AG10803 (cell line): ENCODE measurements around the gene LMF2.
"Not testable (repeated sequence)": the region's sequence is repeated elsewhere in the genome, so short reads cannot be mapped to it uniquely, and the experiment has no call there.

Experiments
- DNase-seq: peaks from one replicate; pipeline ENCODE4 v3.0.0; 2010; ENCODE audit warnings: low read depth
- H3K4me3 ChIP-seq: 2 replicates; pipeline ENCODE4 v1.5.1; 2011; ENCODE audit warnings: mild to moderate bottlenecking, low read length, control low read depth
- TF ChIP-seq, protein P1 (sequence below): conservative IDR thresholded peaks from 2 replicates; pipeline ENCODE4 v1.5.1; 2011; ENCODE audit warnings: mild to moderate bottlenecking, low read length, control low read depth, inconsistent platforms

Gene LMF2

GRCh38 chr22:50521710-50522109 lies 14.2 kb upstream of the LMF2 start:
- TF ChIP-seq, protein P1, sequence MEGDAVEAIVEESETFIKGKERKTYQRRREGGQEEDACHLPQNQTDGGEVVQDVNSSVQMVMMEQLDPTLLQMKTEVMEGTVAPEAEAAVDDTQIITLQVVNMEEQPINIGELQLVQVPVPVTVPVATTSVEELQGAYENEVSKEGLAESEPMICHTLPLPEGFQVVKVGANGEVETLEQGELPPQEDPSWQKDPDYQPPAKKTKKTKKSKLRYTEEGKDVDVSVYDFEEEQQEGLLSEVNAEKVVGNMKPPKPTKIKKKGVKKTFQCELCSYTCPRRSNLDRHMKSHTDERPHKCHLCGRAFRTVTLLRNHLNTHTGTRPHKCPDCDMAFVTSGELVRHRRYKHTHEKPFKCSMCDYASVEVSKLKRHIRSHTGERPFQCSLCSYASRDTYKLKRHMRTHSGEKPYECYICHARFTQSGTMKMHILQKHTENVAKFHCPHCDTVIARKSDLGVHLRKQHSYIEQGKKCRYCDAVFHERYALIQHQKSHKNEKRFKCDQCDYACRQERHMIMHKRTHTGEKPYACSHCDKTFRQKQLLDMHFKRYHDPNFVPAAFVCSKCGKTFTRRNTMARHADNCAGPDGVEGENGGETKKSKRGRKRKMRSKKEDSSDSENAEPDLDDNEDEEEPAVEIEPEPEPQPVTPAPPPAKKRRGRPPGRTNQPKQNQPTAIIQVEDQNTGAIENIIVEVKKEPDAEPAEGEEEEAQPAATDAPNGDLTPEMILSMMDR, result no peak
- DNase-seq, result no peak
- no peak overlapping the region for H3K4me3 ChIP-seq

DNA sequence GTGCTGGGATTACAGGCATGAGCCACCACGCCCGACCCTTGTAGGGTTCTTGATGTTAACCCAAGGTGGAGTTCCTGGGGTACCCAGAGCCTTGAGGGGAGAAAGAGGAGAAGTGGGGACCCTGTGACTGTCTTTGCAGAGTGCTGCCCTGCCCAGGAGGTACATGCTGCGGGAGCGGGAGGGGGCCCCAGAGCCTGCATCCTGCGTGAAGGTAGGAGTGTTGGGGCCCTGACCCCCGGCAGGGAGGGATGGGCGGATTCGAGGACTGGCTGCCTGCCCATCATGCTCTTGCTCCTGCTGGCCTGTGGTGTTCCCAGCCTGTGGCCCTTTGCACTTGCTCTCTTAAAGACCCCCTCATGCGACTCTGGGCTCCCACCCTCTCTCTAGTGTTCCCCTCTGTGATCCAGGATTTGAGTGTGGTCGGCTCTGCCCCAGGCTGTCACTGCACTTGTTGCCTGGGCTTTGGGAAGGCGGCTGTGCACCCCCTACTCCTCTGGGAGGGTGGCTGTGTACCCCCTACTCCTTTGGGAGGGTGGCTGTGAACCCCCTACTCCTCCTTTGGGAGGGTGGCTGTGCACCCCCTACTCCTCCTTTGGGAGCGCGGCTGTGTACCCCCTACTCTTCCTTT lies 13.4 kb upstream of the LMF2 start:
- TF ChIP-seq, protein P1, result no peak
- no peak for DNase-seq
- no peak overlapping the region for H3K4me3 ChIP-seq

DNA sequence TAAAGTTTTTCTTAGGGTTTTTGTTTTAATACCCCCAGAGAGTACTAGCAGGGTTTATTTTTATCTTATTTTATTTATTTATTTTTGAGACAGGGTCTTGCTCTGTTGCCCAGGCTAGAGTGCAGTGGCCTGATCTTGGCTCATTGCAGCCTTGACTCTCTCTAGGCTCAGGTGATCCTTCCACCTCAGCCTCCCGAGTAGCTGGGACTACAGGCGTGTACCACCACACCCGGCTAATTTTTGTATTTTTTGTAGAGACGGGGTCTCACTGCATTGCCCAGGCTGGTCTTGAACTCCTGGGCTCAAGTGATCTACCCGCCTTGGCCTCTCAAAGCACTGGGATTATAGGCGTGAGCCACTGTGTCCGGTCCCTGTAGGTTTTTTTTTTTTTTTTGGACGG lies 12.7 kb upstream of the LMF2 start:
- H3K4me3 ChIP-seq, DNase-seq: not testable (repeated sequence)

- no peak for DNase-seq
- H3K4me3 ChIP-seq, result no peak overlapping the region
- TF ChIP-seq, protein P1, result no peak
Observed at GRCh38 chr22:50519151-50519550, 11.6 kb upstream of the LMF2 start.

DNA sequence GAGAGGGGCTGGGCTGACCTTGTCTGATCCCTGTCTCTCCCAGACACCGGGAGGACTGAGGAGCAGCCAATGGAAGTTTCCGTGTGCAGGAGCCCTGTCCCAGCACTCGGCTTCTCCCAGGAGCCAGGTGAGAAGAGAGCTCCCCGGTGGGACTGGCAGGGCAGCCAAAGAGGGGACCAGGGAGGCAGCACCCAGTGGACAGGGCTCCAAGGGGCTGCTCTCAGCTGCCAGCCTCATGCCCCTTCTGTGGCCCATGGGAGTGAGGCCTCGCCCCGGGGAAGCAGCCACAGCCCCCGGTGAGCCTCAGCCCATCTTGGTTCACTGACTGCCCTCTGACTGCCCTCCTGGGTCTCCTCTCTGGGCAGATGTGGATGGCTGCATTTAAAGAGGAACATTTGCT lies 11.1 kb upstream of the LMF2 start:
- no peak for DNase-seq
- no peak overlapping the region for H3K4me3 ChIP-seq
- TF ChIP-seq, protein P1, result no peak

DNA sequence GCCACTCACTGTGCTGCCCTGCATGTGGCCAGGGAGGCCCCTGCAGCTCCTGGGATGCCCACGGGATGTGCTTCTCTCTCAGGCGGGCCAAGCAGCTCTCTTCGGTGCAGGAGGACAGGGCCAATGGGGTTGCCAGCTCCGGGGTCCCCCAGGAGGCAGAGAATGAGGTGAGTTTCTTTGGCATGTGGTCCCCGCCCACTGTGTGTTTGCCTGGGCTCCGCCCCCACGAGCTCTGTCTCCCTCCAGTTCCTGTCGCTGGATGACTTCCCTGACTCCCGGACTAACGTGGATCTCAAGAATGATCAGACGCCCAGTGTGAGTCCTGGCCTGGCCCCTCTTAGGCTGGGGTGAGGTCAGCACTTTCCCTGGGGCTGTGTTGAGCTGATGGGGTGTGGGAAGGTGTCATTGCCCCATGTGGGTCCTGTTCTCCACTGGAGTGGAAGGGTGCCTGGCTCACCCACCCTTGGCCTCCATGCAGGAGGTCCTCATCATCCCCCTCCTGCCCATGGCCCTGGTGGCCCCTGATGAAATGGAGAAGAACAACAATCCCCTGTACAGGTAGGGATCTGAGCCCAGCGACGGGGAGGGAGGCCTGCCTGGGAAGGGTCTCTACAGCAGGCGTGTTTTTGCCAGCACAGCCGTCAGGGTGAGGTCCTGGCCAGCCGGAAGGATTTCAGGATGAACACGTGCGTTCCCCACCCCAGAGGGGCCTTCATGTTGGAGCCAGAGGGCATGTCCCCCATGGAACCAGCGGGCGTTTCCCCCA lies 10.2 kb upstream of the LMF2 start:
- no peak for DNase-seq
- TF ChIP-seq, protein P1, result no peak
- no peak overlapping the region for H3K4me3 ChIP-seq

- DNase-seq, result no peak
Observed at GRCh38 chr22:50516891-50517290, 9.4 kb upstream of the LMF2 start.

More at GRCh38 chr22:50516891-50517290, 9.4 kb upstream of the LMF2 start:
- TF ChIP-seq, protein P1, result no peak
- no peak overlapping the region for H3K4me3 ChIP-seq
